Hepatocyte (in vitro differentiated cells): ENCODE data around the gene SFMBT2. TPM values are rescaled to one million over a fixed set of nuclear protein-coding genes. Genes with fewer than 3 reads are reported as not detected.

Experiments used
- DNase-seq: peaks from one replicate; pipeline ENCODE4 v3.0.0-alpha.2; 2016; ENCODE audit warnings: low spot score
- H2AFZ ChIP-seq: fragments of 200-600 bp; sonication (generic); 2 replicates; pipeline ENCODE4 v1.6.0; 2016; ENCODE audit warnings: antibody characterized with exemption, mild to moderate bottlenecking
- H3K27ac ChIP-seq: fragments of 200-600 bp; sonication (generic); 2 replicates; pipeline ENCODE4 v1.5.1; 2016; ENCODE audit warnings: mild to moderate bottlenecking
- H3K27me3 ChIP-seq: fragments of 200-600 bp; sonication (generic); 2 replicates; pipeline ENCODE4 v1.6.1; 2016
- H3K36me3 ChIP-seq: fragments of 200-600 bp; sonication (generic); replicated peaks from 2 replicates; pipeline ENCODE4 v1.5.1; 2016; ENCODE audit warnings: low read depth; ENCODE audit not compliant: insufficient read depth
- H3K4me1 ChIP-seq: fragments of 200-600 bp; sonication (generic); 2 replicates; pipeline ENCODE4 v1.5.1; 2016; ENCODE audit warnings: mild to moderate bottlenecking, moderate library complexity; ENCODE audit not compliant: insufficient read depth
- H3K4me2 ChIP-seq: fragments of 200-600 bp; sonication (generic); 2 replicates; pipeline ENCODE4 v1.6.0; 2016
- H3K4me3 ChIP-seq: fragments of 200-600 bp; sonication (generic); 2 replicates; pipeline ENCODE4 v1.5.1; 2016; ENCODE audit warnings: mild to moderate bottlenecking
- H3K79me2 ChIP-seq: fragments of 200-600 bp; sonication (generic); 2 replicates; pipeline ENCODE4 v1.6.0; 2017; ENCODE audit warnings: mild to moderate bottlenecking
- H3K9me2 ChIP-seq: fragments of 200-600 bp; sonication (generic); replicated peaks from 2 replicates; pipeline ENCODE4 v1.6.0; 2017; ENCODE audit warnings: mild to moderate bottlenecking; ENCODE audit not compliant: insufficient read depth
- H3K9me3 ChIP-seq: fragments of 200-600 bp; sonication (generic); 2 replicates; pipeline ENCODE4 v1.5.1; 2016; ENCODE audit warnings: low read depth, mild to moderate bottlenecking
- H4K20me1 ChIP-seq: fragments of 200-600 bp; sonication (generic); 2 replicates; pipeline ENCODE4 v1.6.0; 2016; ENCODE audit warnings: mild to moderate bottlenecking; ENCODE audit not compliant: insufficient read depth, poor library complexity, severe bottlenecking
- CTCF ChIP-seq: fragments of 200-600 bp; sonication (generic); IDR thresholded peaks from 2 replicates; pipeline ENCODE4 v1.5.1; 2016; ENCODE audit warnings: antibody characterized with exemption, mild to moderate bottlenecking; ENCODE audit not compliant: poor library complexity
- EZH2 ChIP-seq: fragments of 200-600 bp; sonication (generic); IDR thresholded peaks from 2 replicates; pipeline ENCODE4 v1.6.1; 2016; ENCODE audit warnings: antibody characterized with exemption, mild to moderate bottlenecking, borderline replicate concordance
- EZH2phosphoT487 ChIP-seq: fragments of 200-600 bp; sonication (generic); IDR thresholded peaks from one replicate; pipeline ENCODE4 v1.6.1; 2018; ENCODE audit warnings: antibody characterized with exemption, mild to moderate bottlenecking, low read depth, moderate library complexity; ENCODE audit not compliant: unreplicated experiment, severe bottlenecking
- WGBS: methylation state at CpG from one replicate; pipeline ENCODE4 v1.1.6; 2016; ENCODE audit warnings: low lambda C conversion rate; ENCODE audit errors: missing lambda C conversion rate; 5-methylcytosine and 5-hydroxymethylcytosine counted together
- polyA plus RNA-seq: library from polyadenylated mRNA; unstranded; fragments of >200 nt; fragmentation: Nextera tagmentation; extraction: Ambion mirVana; gene quantifications from 2 replicates; pipeline ENCODE4 v1.2.1, GENCODE V29; 2016
- total RNA-seq: library from RNA; depleted of rRNA; stranded (reverse); fragments of >200 nt; gene quantifications from 2 replicates; pipeline ENCODE4 v1.2.3, GENCODE V29; 2014

SFMBT2 gene
- total and polyA plus RNA-seq, 2 experiments from 2014 or later: 1.1 to 3.8 TPM

DNA sequence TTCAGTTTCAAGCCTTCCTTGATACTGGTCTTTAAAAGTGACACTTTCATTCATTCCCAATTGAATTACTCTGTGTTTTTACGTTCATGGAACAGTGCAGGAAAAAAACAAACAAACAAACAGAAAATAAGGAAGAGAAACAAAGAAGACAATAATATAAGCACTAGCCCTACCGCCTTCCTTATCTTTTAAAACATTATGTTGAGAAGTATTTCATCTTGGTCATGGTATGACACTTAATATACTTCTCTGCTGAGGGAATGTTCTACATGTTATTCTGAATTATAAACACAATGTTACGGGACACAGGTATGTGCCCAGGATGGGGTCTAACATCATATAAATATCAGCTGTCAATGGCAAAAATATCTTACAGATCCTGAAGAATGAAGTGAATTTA is 176.7 kb downstream of the SFMBT2 start:
- Histone ChIP-seq H3K9me3 (no peaks in the 10 kb centered on the region), H3K4me1 (peaks cover 8% of the 10 kb centered on the region), H3K27me3 (no peaks in the 10 kb centered on the region), H3K36me3 (no peaks in the 10 kb centered on the region), H3K4me3 (no peak overlapping the region), H2AFZ (no peak overlapping the region), H4K20me1 (no peaks in the 10 kb centered on the region), H3K27ac (no peak overlapping the region), H3K4me2 (no peak overlapping the region), H3K9me2 (no peaks in the 10 kb centered on the region), H3K79me2 (no peaks in the 10 kb centered on the region)
- WGBS: 84% methylated on average over 3 of the region's 3 CpGs
- no peak for DNase-seq
- TF ChIP-seq CTCF: no peak
- no peak for TF ChIP-seq EZH2phosphoT487
- TF ChIP-seq EZH2: no peak

GRCh38 chr10:7233259-7233991 is 177.4 kb downstream of the SFMBT2 start:
- Histone ChIP-seq H3K27ac (peak overlapping the region; percentile 1), H4K20me1 (no peaks in the 10 kb centered on the region), H3K9me2 (no peaks in the 10 kb centered on the region), H3K79me2 (no peaks in the 10 kb centered on the region), H3K27me3 (no peaks in the 10 kb centered on the region), H3K4me3 (no peak overlapping the region), H3K9me3 (no peaks in the 10 kb centered on the region), H3K4me2 (peak overlapping the region; percentile 32), H2AFZ (no peak overlapping the region), H3K4me1 (peaks cover 8% of the 10 kb centered on the region), H3K36me3 (no peaks in the 10 kb centered on the region)
- TF ChIP-seq EZH2phosphoT487 (no peak), CTCF (no peak), EZH2 (no peak)
- peak; percentile 16 for DNase-seq
- 47% methylated on average over 4 of the region's 4 CpGs for WGBS

- H3K27me3 ChIP-seq: no peaks in the 10 kb centered on the region
- WGBS: 64% methylated on average over 9 of the region's 9 CpGs
Measured at GRCh38 chr10:7231509-7232414, 179.1 kb downstream of the SFMBT2 start.

More at GRCh38 chr10:7231509-7232414, 179.1 kb downstream of the SFMBT2 start:
- Histone ChIP-seq H3K4me1 (peaks cover 8% of the 10 kb centered on the region), H3K36me3 (no peaks in the 10 kb centered on the region), H2AFZ (no peak overlapping the region), H3K27ac (no peak overlapping the region), H3K79me2 (no peaks in the 10 kb centered on the region), H3K9me2 (no peaks in the 10 kb centered on the region), H3K4me3 (no peak overlapping the region), H3K9me3 (no peaks in the 10 kb centered on the region), H3K4me2 (no peak overlapping the region), H4K20me1 (no peaks in the 10 kb centered on the region)
- no peak for TF ChIP-seq EZH2phosphoT487
- no peak for TF ChIP-seq EZH2
- TF ChIP-seq CTCF: no peak
- DNase-seq: no peak
